Thyroid gland (tissue), 4 donors: Measurements from ENCODE around the gene MMP10. TPM values are rescaled to one million over a fixed set of nuclear protein-coding genes. Genes with fewer than 3 reads are reported as not detected.

ENCODE experiments used
- DNase-seq, 2 donors: peaks; one replicate each; pipeline ENCODE4 v3.0.0-alpha.2; 2019
- H3K27ac ChIP-seq, 3 donors: fragments of 200-600 bp; sonication (generic); 1 replicate in 2 of 3; 2 replicates in 1 of 3; pipeline ENCODE4 v1.5.1; 2016 to 2019; ENCODE audit warnings: mild to moderate bottlenecking in 1 of 3, moderate library complexity in 1 of 3
- H3K27me3 ChIP-seq: fragments of 200-600 bp; sonication (generic); one replicate; pipeline ENCODE4 v1.5.1; 2019
- H3K36me3 ChIP-seq, 2 donors: fragments of 200-600 bp; sonication (generic); one replicate each; pipeline ENCODE4 v1.5.1; 2016 to 2019
- H3K4me1 ChIP-seq, 2 donors: fragments of 200-600 bp; sonication (generic); one replicate each; pipeline ENCODE4 v1.5.1; 2017 to 2019
- H3K4me3 ChIP-seq, 3 donors: fragments of 200-600 bp; sonication (generic); replicated peaks in 1 of 3; 1 replicate in 2 of 3; 2 replicates in 1 of 3; pipeline ENCODE4 v1.5.1; 2016; ENCODE audit warnings: mild to moderate bottlenecking in 1 of 3
- H3K9me3 ChIP-seq: fragments of 200-600 bp; sonication (generic); one replicate; pipeline ENCODE4 v1.5.1; 2017
- POLR2A ChIP-seq, 2 donors: fragments of 450-650 bp; IDR thresholded peaks; one replicate each; pipeline ENCODE4 v1.6.1; 2017; ENCODE audit warnings: antibody characterized with exemption in 2 of 2, mild to moderate bottlenecking in 2 of 2, moderate library complexity in 1 of 2
- WGBS, 2 donors: methylation state at CpG; one replicate each; pipeline ENCODE4 v1.1.5; 2017; 5-methylcytosine and 5-hydroxymethylcytosine counted together
- intact Hi-C: fragments of 100-400 bp; cut with DNase I; formaldehyde crosslinking; loops from one replicate; pipeline ENCODE4 v1.15.1; 2023
- total RNA-seq, 4 donors: library from RNA; depleted of rRNA; stranded (reverse); fragments of >200 nt; gene quantifications; one replicate each; pipeline ENCODE4 v1.2.3, GENCODE V29; 2016
- TF ChIP-seq, protein P1 (sequence below), 6 experiments: fragments of 200-600 bp in 3 of 6; fragments of 450-650 bp in 3 of 6; sonication (generic) in 3 of 6; IDR thresholded peaks; one replicate each; pipeline ENCODE4 v1.5.1; 2016 to 2019; ENCODE audit warnings: antibody characterized with exemption in 6 of 6, mild to moderate bottlenecking in 2 of 6, inconsistent platforms in 1 of 6, moderate library complexity in 1 of 6

Gene MMP10
- total RNA-seq, 4 donors from 2014 or later, result not detected

DNA sequence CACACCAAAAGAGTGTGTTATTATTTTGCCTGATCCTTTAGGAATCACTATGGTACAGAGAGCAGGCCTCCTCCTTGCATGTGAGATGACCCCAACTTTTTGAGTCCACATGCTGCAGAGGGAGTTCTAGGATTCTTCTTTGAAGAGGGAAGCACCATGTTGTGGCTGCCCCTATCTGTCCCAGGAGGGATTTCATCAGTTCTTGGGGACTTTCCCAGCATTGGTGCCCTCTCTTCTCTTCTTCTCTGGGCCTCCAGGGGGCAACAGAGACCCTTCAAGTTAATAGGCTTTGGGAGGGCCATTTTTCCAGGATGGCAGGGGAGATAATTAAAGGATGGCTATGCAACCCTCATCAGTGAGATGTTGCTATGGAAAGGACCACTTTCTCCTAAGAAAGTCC is 14.0 kb upstream of the MMP10 start:
- DNase-seq, result no peak
- no peak overlapping the region for H3K4me3 ChIP-seq
- H3K36me3 ChIP-seq, result no peaks in the 10 kb centered on the region
- intact Hi-C loops, result no loop called here
- no peaks in the 10 kb centered on the region for H3K4me1 ChIP-seq
- no peaks in the 10 kb centered on the region for H3K9me3 ChIP-seq
- H3K27me3 ChIP-seq, result no peaks in the 10 kb centered on the region
- TF ChIP-seq POLR2A (IDR thresholded peaks at IDR 0.05), result no peak
- TF ChIP-seq, protein P1, sequence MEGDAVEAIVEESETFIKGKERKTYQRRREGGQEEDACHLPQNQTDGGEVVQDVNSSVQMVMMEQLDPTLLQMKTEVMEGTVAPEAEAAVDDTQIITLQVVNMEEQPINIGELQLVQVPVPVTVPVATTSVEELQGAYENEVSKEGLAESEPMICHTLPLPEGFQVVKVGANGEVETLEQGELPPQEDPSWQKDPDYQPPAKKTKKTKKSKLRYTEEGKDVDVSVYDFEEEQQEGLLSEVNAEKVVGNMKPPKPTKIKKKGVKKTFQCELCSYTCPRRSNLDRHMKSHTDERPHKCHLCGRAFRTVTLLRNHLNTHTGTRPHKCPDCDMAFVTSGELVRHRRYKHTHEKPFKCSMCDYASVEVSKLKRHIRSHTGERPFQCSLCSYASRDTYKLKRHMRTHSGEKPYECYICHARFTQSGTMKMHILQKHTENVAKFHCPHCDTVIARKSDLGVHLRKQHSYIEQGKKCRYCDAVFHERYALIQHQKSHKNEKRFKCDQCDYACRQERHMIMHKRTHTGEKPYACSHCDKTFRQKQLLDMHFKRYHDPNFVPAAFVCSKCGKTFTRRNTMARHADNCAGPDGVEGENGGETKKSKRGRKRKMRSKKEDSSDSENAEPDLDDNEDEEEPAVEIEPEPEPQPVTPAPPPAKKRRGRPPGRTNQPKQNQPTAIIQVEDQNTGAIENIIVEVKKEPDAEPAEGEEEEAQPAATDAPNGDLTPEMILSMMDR (IDR thresholded peaks at IDR 0.05), result no peak
- no peak overlapping the region for H3K27ac ChIP-seq

DNA sequence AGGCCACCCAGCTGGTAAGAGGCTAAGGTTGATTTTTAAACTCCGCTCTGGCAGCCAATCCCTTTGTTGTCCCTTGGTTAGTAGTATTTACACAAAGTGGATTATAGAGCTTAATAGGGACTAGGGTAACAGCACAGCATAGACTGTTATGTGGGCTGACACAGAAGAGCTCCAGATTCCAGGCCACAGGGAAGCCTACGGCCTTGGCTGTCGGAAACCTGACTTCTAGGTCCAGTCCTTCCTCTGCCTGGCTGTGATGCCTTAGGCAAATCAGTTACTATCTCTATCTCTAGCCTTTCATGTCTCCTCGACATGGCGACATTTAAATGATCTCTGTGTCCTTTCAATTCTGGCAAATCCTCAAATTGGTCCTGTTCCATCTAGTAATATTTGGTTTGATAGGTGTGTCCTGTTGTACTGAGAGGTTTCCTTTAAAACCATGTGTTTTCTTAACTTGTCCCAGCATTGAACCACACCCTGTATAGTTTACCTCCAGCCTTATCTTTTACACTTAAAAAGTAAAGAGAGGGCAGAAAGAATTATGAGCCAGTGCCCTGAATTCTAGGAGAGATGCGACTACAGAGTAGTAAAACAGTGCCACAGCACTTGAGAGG is 13.4 kb upstream of the MMP10 start:
- Histone ChIP-seq H3K4me3 (no peak overlapping the region), H3K4me1 (no peaks in the 10 kb centered on the region), H3K27me3 (no peaks in the 10 kb centered on the region), H3K9me3 (no peaks in the 10 kb centered on the region), H3K36me3 (no peaks in the 10 kb centered on the region), H3K27ac (no peak overlapping the region)
- no peak for TF ChIP-seq POLR2A (IDR thresholded peaks at IDR 0.05)
- TF ChIP-seq, protein P1 (IDR thresholded peaks at IDR 0.05), result no peak
- WGBS, 2 donors, result 91% methylated on average over 6 of the region's 6 CpGs
- DNase-seq, result no peak
- intact Hi-C loops, result no loop called here

DNA sequence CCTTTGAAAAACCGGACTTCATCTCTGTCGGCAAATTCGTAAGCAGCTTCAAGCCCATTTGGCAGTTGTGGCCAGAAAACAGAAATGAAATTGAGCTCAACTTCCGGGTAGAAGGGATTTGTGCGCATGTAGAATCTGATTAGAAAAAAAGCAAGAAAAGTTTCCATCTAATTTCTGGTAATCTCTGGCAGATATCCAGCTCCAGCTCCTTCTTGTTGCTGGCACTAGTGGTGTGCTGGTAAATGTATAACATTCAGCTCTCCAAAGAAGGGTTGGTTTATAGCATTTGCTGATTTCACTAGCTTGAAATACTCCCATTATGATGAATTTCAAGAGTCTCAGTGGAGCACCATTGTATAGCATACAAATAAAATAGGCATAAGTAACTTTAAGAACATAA is 12.2 kb upstream of the MMP10 start:
- no peak overlapping the region for H3K27ac ChIP-seq
- no peaks in the 10 kb centered on the region for H3K36me3 ChIP-seq
- no peaks in the 10 kb centered on the region for H3K27me3 ChIP-seq
- no peak for TF ChIP-seq POLR2A (IDR thresholded peaks at IDR 0.05)
- DNase-seq, result no peak
- no peaks in the 10 kb centered on the region for H3K4me1 ChIP-seq
- intact Hi-C loops, result no loop called here
- WGBS, 2 donors, result 87 to 88% methylated on average over 5 of the region's 5 CpGs
- H3K9me3 ChIP-seq, result no peaks in the 10 kb centered on the region
- H3K4me3 ChIP-seq, result no peak overlapping the region

DNA sequence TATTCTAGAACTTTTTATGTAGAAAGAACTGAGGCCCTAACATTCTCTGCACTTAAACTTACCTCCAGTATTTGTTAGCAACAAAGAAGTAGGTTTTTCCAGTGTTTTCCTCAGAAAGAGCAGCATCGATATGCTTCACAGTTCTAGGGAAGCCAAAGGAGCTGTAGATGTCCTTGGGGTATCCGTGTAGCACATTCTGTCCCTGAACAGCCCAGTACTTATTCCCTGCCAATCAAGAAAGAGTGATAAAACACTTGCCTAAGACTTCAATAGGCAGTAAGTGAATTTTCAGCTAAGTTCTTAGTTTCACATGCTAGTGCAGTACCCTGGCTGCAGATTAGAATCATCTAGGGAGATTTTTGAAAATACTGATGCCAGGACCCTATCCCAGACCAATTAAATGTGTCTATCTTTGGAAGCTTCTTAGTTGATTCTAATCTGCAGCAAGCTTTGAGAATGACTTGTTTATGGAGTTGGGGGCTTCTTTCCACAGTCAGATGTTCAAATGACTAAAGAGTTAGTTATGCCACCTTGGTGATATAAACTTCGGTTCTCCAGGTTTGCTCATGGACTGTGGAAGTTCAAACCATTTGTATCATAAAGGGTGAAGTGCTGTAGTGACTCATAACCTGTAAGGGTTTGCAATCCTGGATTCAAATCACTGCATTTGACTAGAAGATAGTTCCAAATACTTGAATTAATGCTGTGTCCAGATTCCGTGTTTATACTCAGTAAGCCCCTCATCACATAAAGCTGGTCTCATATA is 11.0 kb upstream of the MMP10 start:
- intact Hi-C loops, result no loop called here
- Histone ChIP-seq H3K4me3 (no peak overlapping the region), H3K36me3 (no peaks in the 10 kb centered on the region), H3K27ac (no peak overlapping the region), H3K9me3 (no peaks in the 10 kb centered on the region), H3K4me1 (no peaks in the 10 kb centered on the region), H3K27me3 (no peaks in the 10 kb centered on the region)
- no peak for DNase-seq
- WGBS, 2 donors, result 74 to 85% methylated on average over 4 of the region's 4 CpGs
- TF ChIP-seq, protein P1 (IDR thresholded peaks at IDR 0.05), result no peak
- no peak for TF ChIP-seq POLR2A (IDR thresholded peaks at IDR 0.05)

DNA sequence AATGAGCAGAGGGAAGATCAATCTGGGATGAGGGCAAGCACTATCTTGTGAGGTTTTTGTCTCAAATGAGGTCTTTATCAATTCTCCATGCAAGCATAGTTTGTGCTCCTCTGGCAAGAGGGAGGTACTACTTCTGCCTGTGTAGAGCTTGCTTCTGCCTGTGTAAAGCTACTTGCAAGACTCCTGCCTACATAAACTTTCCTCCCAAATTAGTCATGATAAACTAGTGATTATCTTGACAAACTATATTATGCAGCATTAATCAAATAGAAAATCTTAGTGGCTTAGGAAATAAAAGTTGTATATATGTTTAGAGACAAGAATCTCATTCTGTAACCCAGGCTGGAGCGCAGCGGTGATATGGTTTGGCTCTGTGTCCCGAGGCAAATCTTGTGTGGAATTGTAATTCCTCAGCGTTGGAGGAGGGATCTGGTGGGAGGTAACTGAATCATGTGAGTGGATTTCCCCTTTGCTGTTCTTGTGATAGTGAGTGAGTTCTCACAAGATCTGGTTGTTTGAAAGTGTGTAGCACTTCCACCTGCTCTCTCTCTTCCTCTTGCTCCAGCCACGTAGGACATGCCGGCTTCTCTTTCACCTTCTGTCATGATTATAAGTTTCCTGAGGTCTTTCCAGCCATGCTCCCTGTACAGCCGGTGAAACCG is 8.0 kb upstream of the MMP10 start:
- DNase-seq, result no peak
- no peak for TF ChIP-seq POLR2A (IDR thresholded peaks at IDR 0.05)
- TF ChIP-seq, protein P1 (IDR thresholded peaks at IDR 0.05), result no peak
- no peak overlapping the region for H3K4me3 ChIP-seq
- no peaks in the 10 kb centered on the region for H3K36me3 ChIP-seq
- no peaks in the 10 kb centered on the region for H3K9me3 ChIP-seq
- H3K27ac ChIP-seq, result no peak overlapping the region
- 82 to 84% methylated on average over 8 of the region's 8 CpGs for WGBS, 2 donors
- H3K4me1 ChIP-seq, result no peaks in the 10 kb centered on the region
- intact Hi-C loops, result no loop called here
- no peaks in the 10 kb centered on the region for H3K27me3 ChIP-seq
